OCI-LY7 (cell line): ENCODE measurements around the gene TNRC6C. TPM values are rescaled to one million over a fixed set of nuclear protein-coding genes. Genes with fewer than 3 reads are reported as not detected.

ENCODE experiments used
- BruUV-seq: library from RNA; stranded (reverse); fragments of 400-500 nt; replicated peaks from 2 replicates; lab custom pipeline; 2021; lab: Mats Ljungman, UMichigan
- CTCF ChIA-PET: fragments of 300-600 bp; sonication (Branson Sonifier 250); formaldehyde crosslinking; loops from one replicate; lab custom pipeline; 2022; ENCODE audit warnings: antibody characterized with exemption; ENCODE audit not compliant: unreplicated experiment; lab: Charles Lee
- POLR2A ChIA-PET: fragments of 300-600 bp; sonication (Branson Sonifier 250); formaldehyde crosslinking; loops from one replicate; lab custom pipeline; 2022; ENCODE audit warnings: antibody characterized with exemption; lab: Charles Lee
- DNase-seq: peaks from one replicate; pipeline ENCODE4 v3.0.0-alpha.2; 2015; ENCODE audit warnings: low spot score
- H2AFZ ChIP-seq: fragments of 200-600 bp; sonication (generic), shearing (Covaris generic); 2 replicates; pipeline ENCODE4 v1.6.1; 2014; ENCODE audit warnings: mild to moderate bottlenecking, antibody characterized with exemption, low read length, moderate library complexity
- H3K27ac ChIP-seq: fragments of 200-600 bp; sonication (generic); 2 replicates; pipeline ENCODE4 v1.5.1; 2014; ENCODE audit warnings: mixed run types, low read depth, mild to moderate bottlenecking, moderate library complexity, low read length, inconsistent platforms; ENCODE audit not compliant: poor library complexity, severe bottlenecking
- H3K36me3 ChIP-seq: fragments of 200-600 bp; sonication (generic); 2 replicates; pipeline ENCODE4 v1.6.1; 2014; ENCODE audit warnings: mild to moderate bottlenecking, antibody characterized with exemption, low read length, moderate library complexity, mixed read lengths; ENCODE audit not compliant: insufficient read depth
- H3K4me1 ChIP-seq: fragments of 200-600 bp; sonication (generic); 2 replicates; pipeline ENCODE4 v1.5.1; 2014; ENCODE audit warnings: mild to moderate bottlenecking, low read length; ENCODE audit not compliant: insufficient read depth, poor library complexity, severe bottlenecking
- H3K4me2 ChIP-seq: fragments of 200-600 bp; sonication (generic); 2 replicates; pipeline ENCODE4 v1.6.1; 2014; ENCODE audit warnings: mild to moderate bottlenecking, low read length
- H3K4me3 ChIP-seq: fragments of 200-600 bp; sonication (generic); 2 replicates; pipeline ENCODE4 v1.5.1; 2014; ENCODE audit warnings: mild to moderate bottlenecking, low read depth, low read length; ENCODE audit not compliant: poor library complexity, severe bottlenecking
- H3K79me2 ChIP-seq: fragments of 200-600 bp; sonication (generic); 2 replicates; pipeline ENCODE4 v1.6.1; 2016; ENCODE audit warnings: low read depth, mild to moderate bottlenecking, low read length, moderate library complexity, mixed read lengths; ENCODE audit not compliant: insufficient read depth
- H3K9me2 ChIP-seq: fragments of 200-600 bp; sonication (generic); 2 replicates; pipeline ENCODE4 v1.6.1; 2016; ENCODE audit warnings: mild to moderate bottlenecking, low read length, mixed read lengths; ENCODE audit not compliant: insufficient read depth
- H3K9me3 ChIP-seq: fragments of 200-600 bp; sonication (generic); 2 replicates; pipeline ENCODE4 v1.6.1; 2014; ENCODE audit warnings: mild to moderate bottlenecking, mixed run types, low read length, mixed read lengths
- H4K20me1 ChIP-seq: fragments of 200-600 bp; sonication (generic); 2 replicates; pipeline ENCODE4 v1.6.1; 2014; ENCODE audit warnings: mild to moderate bottlenecking, antibody characterized with exemption, low read length, moderate library complexity, mixed read lengths; ENCODE audit not compliant: insufficient read depth
- EZH2phosphoT487 ChIP-seq: fragments of 200-600 bp; sonication (generic); IDR thresholded peaks from 2 replicates; pipeline ENCODE4 v1.6.1; 2018; ENCODE audit warnings: low read depth, borderline replicate concordance, mild to moderate bottlenecking, mixed run types, antibody characterized with exemption, low read length, moderate library complexity, mixed read lengths
- intact Hi-C: fragments of 100-400 bp; cut with micrococcal nuclease; formaldehyde crosslinking; loops from one replicate; pipeline ENCODE4 v1.10.0; 2022; ENCODE audit not compliant: unreplicated experiment
- total RNA-seq, 2 experiments: library from RNA; depleted of rRNA in 1 of 2; stranded (reverse); fragments of >200 nt in 1 of 2; shearing (Covaris generic) in 1 of 2; gene quantifications; 2 replicates each; pipeline ENCODE4 v1.2.3, GENCODE V29; 2014 to 2022
- TF ChIP-seq, protein P1 (sequence below): fragments of 200-600 bp; sonication (generic); conservative IDR thresholded peaks from 2 replicates; pipeline ENCODE4 v1.5.1; 2014; ENCODE audit warnings: mild to moderate bottlenecking, antibody characterized with exemption, low read length, moderate library complexity, mixed read lengths

Gene TNRC6C
- total RNA-seq, 2 experiments from 2014 or later: 8.5 to 25.2 TPM

DNA sequence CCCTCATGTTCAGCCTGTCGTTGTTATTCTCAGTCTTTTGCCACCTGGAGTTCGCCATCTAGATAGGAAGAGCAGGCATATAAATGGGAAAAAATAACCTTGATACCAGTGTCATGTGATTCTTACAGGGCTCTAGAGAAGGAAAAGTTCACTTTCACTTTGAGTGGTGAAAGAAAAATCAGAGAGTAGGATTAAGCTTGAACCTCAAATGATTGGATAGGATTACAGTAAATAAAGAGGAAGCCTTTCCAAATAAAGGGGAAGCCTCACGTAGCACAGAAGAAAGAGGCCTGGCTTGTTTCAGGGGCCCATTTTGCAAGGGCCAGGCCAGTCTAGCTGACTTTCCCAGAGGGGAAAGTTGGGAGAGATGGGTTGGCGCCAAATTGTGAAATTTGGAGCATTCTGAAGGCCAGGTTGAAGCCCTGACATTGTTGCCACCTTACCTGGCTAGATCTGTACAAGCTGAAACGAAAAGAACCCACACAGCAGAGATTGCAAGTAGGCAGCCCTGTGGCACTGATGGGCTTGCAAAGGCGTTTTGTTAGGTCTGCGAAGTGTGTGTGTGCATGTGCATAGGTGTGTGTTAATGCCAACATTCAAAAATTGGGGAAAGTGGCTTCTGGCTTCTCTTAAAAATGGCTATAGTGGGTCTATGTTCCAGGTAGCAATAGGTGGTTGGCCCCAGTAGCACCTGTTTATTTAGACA lies 131.2 kb downstream of the TNRC6C start:
- ChIA-PET CTCF (no interaction called here), POLR2A (interaction anchor here (1.0 kb wide), 1 partner anchor 23 kb away, joined by 3 read pairs; no protein-coding TSS in a partner anchor)
- Histone ChIP-seq H3K4me2 (no peak overlapping the region), H3K36me3 (peaks cover 65% of the 10 kb centered on the region), H3K4me1 (no peaks in the 10 kb centered on the region), H3K4me3 (no peak overlapping the region), H2AFZ (no peak overlapping the region), H4K20me1 (no peaks in the 10 kb centered on the region), H3K9me2 (no peaks in the 10 kb centered on the region), H3K9me3 (no peaks in the 10 kb centered on the region), H3K27ac (no peak overlapping the region), H3K79me2 (no peaks in the 10 kb centered on the region)
- TF ChIP-seq EZH2phosphoT487: no peak
- TF ChIP-seq, protein P1, sequence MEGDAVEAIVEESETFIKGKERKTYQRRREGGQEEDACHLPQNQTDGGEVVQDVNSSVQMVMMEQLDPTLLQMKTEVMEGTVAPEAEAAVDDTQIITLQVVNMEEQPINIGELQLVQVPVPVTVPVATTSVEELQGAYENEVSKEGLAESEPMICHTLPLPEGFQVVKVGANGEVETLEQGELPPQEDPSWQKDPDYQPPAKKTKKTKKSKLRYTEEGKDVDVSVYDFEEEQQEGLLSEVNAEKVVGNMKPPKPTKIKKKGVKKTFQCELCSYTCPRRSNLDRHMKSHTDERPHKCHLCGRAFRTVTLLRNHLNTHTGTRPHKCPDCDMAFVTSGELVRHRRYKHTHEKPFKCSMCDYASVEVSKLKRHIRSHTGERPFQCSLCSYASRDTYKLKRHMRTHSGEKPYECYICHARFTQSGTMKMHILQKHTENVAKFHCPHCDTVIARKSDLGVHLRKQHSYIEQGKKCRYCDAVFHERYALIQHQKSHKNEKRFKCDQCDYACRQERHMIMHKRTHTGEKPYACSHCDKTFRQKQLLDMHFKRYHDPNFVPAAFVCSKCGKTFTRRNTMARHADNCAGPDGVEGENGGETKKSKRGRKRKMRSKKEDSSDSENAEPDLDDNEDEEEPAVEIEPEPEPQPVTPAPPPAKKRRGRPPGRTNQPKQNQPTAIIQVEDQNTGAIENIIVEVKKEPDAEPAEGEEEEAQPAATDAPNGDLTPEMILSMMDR: no peak
- intact Hi-C loops: no loop called here
- BruUV-seq: no TSS peak
- DNase-seq: no peak

DNA sequence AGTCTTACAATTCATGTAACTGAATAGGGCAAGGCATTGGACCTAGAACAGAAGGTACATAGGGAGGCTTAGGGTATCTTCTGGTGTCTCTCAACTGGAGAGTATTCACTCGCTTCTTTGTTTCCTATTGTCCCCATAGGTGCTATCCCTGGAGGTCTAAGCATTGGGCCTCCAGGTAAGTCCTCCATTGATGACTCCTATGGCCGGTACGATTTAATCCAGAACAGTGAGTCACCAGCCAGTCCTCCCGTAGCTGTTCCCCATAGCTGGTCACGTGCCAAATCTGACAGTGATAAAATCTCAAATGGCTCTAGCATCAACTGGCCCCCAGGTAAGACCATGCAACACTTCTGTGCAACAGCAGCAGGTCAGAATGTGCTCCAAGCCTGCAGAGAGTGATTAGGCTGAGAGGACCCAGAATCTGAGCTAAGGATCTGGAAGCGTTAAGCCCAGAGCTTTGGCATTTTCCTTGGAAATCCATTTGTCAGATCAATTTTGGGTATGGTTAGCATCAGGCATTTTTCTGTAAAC lies 134.4 kb downstream of the TNRC6C start:
- peaks cover 74% of the 10 kb centered on the region for H3K36me3 ChIP-seq
- no peaks in the 10 kb centered on the region for H3K9me2 ChIP-seq
- no peak for DNase-seq
- POLR2A ChIA-PET: interaction anchor here (0.9 kb wide), 1 partner anchor 23 kb away, joined by 3 read pairs; no protein-coding TSS in a partner anchor
- TF ChIP-seq, protein P1: no peak
- no peak for TF ChIP-seq EZH2phosphoT487
- intact Hi-C loops: no loop called here
- H3K79me2 ChIP-seq: no peaks in the 10 kb centered on the region
- H3K4me3 ChIP-seq: no peak overlapping the region
- H3K27ac ChIP-seq: no peak overlapping the region
- no peaks in the 10 kb centered on the region for H3K4me1 ChIP-seq
- no peaks in the 10 kb centered on the region for H4K20me1 ChIP-seq
- BruUV-seq: no TSS peak
- CTCF ChIA-PET: no interaction called here
- H3K9me3 ChIP-seq: no peaks in the 10 kb centered on the region
- no peak overlapping the region for H3K4me2 ChIP-seq
- no peak overlapping the region for H2AFZ ChIP-seq

DNA sequence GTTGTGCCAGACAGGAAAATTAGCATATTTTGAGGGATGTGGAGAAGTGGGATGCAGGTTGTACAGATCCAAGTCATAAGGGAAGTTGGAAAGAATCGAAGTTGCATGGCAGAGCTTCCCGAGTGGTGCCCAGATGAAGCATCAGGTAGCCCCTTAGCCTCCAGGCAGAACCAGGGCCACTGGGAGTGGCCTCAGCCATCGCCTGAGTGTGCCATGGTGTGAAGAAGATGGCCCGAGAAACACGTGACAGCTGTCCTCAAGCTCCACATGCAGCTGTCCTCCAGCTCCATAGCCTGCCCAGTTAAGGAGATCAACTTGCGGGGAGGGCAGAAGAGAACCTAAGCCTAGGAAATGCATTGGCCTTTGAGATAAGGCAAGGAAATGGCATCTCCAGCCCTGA lies 136.5 kb downstream of the TNRC6C start:
- Histone ChIP-seq H3K27ac (no peak overlapping the region), H4K20me1 (no peaks in the 10 kb centered on the region), H3K4me2 (no peak overlapping the region), H3K9me3 (no peaks in the 10 kb centered on the region), H3K4me1 (no peaks in the 10 kb centered on the region), H3K36me3 (peaks cover 81% of the 10 kb centered on the region), H3K9me2 (no peaks in the 10 kb centered on the region), H3K79me2 (no peaks in the 10 kb centered on the region), H2AFZ (no peak overlapping the region), H3K4me3 (no peak overlapping the region)
- ChIA-PET POLR2A (no interaction called here), CTCF (no interaction called here)
- DNase-seq: no peak
- BruUV-seq: no TSS peak
- intact Hi-C loops: no loop called here
- TF ChIP-seq EZH2phosphoT487: no peak
- TF ChIP-seq, protein P1: no peak
